PC-3 (cell line): ENCODE measurements around the gene ZCCHC7.

Source experiments
- CTCF ChIP-seq: fragments of 300-600 bp; sonication (generic); conservative IDR thresholded peaks from 2 replicates; pipeline ENCODE4 v1.5.1; 2017; ENCODE audit warnings: antibody characterized with exemption, low read depth, mild to moderate bottlenecking, low read length
- EZH2 ChIP-seq: fragments of 300-600 bp; sonication (generic); IDR thresholded peaks from one replicate; pipeline ENCODE4 v1.6.1; 2017; ENCODE audit warnings: antibody characterized with exemption, mild to moderate bottlenecking, low read length; ENCODE audit not compliant: unreplicated experiment
- EZH2phosphoT487 ChIP-seq: fragments of 300-600 bp; sonication (generic); IDR thresholded peaks from 2 replicates; pipeline ENCODE4 v1.6.1; 2018; ENCODE audit warnings: mild to moderate bottlenecking, antibody characterized with exemption, low read length, borderline replicate concordance

GRCh38 chr9:37094751-37095150 lies 25.6 kb upstream of the ZCCHC7 start:
- no peak for TF ChIP-seq CTCF
- no peak for TF ChIP-seq EZH2
- no peak for TF ChIP-seq EZH2phosphoT487
